ENCODE results near the gene ZNF521. TPM values are rescaled to one million over a fixed set of nuclear protein-coding genes. Genes with fewer than 3 reads are reported as not detected.
"Not testable (repeated sequence)": the region's sequence is repeated elsewhere in the genome, so short reads cannot be mapped to it uniquely, and the experiment has no call there.

The ZNF521 gene
- total RNA-seq, 1 experiment from 2014 or later, result not detected

GRCh38 chr18:25044694-25045093, 307.3 kb downstream of the ZNF521 start:
- DNase-seq (ENCODE audit: low read depth), result no peak
- in situ Hi-C loops (cut with HindIII; ENCODE audit: low pct_unique_long_range_greater_than_20kb, low sequenced_read_pairs), result no loop called here

DNA sequence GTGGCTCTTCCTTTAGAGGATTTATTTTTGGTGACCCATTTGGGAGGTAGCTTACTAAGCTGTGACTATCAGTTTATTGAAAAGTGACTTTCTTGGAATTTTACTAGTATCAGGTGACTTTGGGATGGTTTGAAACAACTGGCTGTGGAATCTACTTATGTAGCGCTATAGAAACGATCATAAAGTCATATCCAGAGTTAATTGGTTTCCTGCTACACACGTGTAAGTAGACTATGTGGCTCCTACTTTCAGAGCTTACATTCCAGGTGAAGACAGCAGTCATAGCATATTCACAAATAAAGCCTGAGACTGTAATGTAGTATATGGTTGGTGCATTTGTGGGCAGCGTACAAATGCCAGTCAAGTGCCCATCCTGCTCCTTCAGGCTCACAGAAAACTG, 308.9 kb downstream of the ZNF521 start:
- in situ Hi-C loops (cut with HindIII; ENCODE audit: low pct_unique_long_range_greater_than_20kb, low sequenced_read_pairs), result no loop called here

GRCh38 chr18:25042641-25043051, 309.3 kb downstream of the ZNF521 start:
- no peak for DNase-seq (ENCODE audit: low read depth)
- in situ Hi-C loops (cut with HindIII; ENCODE audit: low pct_unique_long_range_greater_than_20kb, low sequenced_read_pairs), result no loop called here

More for the DNA sequence above, 308.9 kb downstream of the ZNF521 start:
- no peak for DNase-seq (ENCODE audit: low read depth)

DNA sequence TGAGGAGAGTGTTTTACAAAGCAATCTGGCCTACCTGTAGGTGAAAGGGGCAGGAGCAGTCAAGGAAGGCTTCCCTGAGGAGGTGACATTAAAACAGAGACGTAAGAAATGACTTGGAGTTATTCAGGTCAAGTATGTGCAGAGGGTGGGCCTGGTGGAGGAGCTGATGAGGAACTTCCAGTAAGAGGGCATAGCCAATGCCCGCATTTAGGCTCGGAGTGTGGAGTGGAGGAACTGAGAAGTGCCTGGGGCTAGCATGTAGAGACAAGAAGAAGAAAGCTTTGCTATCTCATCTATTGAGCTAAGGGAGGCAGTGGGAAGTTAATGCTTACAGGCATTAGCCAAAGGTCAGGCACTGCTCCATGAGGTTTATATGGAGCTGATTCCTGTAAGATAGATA, 312.2 kb downstream of the ZNF521 start:
- no peak for DNase-seq (ENCODE audit: low read depth)
- in situ Hi-C loops (cut with HindIII; ENCODE audit: low pct_unique_long_range_greater_than_20kb, low sequenced_read_pairs), result no loop called here

GRCh38 chr18:25038261-25038660, 313.7 kb downstream of the ZNF521 start:
- no peak for DNase-seq (ENCODE audit: low read depth)
- in situ Hi-C loops (cut with HindIII; ENCODE audit: low pct_unique_long_range_greater_than_20kb, low sequenced_read_pairs), result no loop called here

DNA sequence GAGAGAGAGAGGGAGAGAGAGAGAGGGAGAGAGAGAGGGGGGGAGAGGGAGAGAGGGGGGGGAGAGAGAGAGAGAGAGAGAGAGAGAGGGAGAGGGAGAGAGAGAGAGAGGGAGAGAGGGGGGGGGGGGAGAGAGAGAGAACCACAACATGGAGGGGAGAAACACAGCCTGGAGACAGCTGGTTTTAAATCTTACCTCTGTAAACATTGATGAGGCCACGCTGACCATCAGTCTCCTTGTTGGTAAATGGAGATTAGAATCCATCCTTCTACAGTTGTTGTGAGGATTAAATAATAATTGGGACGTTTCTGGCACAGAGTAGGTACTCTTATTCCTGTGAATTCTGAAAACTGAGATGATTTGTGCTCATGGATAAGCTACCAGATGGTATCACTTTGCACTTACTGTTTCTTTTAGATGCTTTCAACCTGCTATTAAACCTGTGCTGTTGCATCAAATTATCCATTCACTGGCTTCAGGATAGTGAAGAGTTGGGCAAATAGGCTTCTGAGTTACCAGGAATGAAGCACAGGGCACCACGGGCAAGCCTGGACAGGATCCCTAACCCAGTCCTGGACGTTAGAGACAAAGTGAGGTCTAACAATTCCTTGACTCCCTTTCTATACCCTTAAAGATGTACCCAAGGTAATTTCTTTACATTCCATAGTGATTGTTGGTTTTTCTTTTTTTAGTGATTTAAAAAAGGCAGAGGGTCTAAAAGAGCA, 318.1 kb downstream of the ZNF521 start:
- DNase-seq (ENCODE audit: low read depth), result no peak

DNA sequence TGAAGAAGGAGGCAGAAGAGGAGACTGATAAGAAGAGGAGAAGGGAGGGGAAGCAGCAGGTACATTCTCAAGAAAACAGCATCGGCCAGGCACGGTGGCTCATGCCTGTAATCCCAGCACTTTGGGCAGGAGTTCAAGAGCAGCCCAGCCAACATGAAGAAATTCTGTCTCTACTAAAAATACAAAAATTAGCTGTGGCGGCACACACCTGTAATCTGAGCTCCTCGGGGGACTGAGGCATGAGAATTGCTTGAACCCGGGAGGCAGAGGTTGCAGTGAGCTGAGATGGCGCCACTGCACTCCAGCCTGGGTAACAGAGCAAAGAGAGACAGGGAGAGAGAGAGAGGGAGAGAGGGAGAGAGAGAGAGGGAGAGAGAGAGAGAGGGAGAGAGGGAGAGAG, 318.8 kb downstream of the ZNF521 start:
- in situ Hi-C loops (cut with HindIII; ENCODE audit: low pct_unique_long_range_greater_than_20kb, low sequenced_read_pairs); DNase-seq (ENCODE audit: low read depth): not testable (repeated sequence)

More for the DNA sequence above, 318.1 kb downstream of the ZNF521 start:
- in situ Hi-C loops (cut with HindIII; ENCODE audit: low pct_unique_long_range_greater_than_20kb, low sequenced_read_pairs), result no loop called here

DNA sequence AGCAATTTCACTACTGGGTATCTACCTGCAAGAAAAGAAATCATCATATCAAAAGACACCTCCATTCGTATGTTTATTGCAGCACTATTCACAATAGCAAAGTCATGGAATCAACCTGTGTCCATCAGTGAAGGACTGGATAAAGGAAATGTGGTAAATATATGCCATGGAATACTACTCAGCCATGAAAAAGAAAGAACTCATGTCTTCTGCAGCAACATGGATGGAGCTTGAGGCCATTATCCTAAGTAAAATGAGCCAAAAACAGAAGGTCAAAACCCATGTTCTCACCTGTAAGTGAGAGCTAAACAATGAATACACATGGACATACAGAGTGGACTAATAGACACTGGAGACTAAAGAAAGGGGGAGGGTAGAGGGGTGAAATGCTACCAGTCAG, 322.2 kb downstream of the ZNF521 start:
- DNase-seq (ENCODE audit: low read depth), result no peak
- in situ Hi-C loops (cut with HindIII; ENCODE audit: low pct_unique_long_range_greater_than_20kb, low sequenced_read_pairs), result no loop called here

DNA sequence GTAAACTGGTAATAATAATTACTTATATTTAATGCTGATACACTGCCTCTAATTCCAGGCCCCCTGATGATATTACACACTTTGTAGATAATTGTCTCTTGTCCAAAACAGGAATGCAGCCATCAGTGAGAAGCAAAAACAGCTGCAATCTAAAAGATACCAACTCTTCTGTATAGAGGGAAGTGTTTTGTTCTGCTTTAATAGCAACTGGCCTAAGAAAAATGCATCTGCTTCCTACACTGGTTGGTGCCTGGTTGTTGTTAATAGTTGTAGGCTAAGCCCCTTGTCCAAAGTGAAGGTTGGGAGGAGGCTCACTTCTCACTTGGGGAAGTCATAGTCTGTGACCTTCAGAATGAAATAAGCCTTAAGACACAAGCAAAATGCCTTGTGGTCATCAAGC, 332.0 kb downstream of the ZNF521 start:
- in situ Hi-C loops (cut with HindIII; ENCODE audit: low pct_unique_long_range_greater_than_20kb, low sequenced_read_pairs), result no loop called here

DNA sequence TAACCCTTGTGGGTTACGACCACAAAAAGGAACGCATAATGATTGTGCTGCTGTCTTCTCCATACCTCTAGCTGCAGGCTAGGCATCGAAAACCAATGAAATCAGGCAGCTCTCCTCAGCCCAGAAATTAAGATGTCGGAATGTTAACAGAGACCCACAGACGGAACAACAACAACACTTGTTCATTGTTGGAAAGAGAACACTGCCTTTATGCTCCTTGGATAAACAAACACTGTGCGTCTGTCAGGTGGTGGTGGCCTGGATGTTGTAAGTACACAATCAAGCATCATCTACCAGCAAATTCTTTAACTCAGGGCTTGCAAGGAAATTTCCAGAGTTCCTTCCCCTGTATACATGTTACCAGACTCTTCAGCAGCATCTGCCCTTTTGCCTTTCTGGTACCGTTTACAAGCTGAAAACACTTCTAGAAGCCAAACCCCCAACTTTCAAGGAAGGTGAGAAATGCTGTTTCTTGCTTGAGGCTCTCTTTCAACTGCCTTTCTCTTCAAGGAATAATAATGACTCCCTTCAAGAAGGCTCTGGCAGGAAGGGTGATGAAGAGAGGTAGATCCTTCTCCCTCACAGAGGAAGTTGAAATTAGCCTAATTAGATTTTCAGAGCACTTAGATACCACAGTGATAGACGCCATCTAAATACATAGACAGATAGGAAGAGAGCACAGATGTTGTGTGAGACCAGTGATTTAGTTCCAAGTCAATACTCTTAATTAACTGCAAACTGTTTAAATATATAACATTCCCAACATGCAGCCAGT, 332.7 kb downstream of the ZNF521 start:
- in situ Hi-C loops (cut with HindIII; ENCODE audit: low pct_unique_long_range_greater_than_20kb, low sequenced_read_pairs), result no loop called here
- no peak for DNase-seq (ENCODE audit: low read depth)

More for the DNA sequence above, 332.0 kb downstream of the ZNF521 start:
- no peak for DNase-seq (ENCODE audit: low read depth)

GRCh38 chr18:25016666-25017065, 335.3 kb downstream of the ZNF521 start:
- DNase-seq (ENCODE audit: low read depth), result no peak
- in situ Hi-C loops (cut with HindIII; ENCODE audit: low pct_unique_long_range_greater_than_20kb, low sequenced_read_pairs), result no loop called here

- no peak for DNase-seq (ENCODE audit: low read depth)
- in situ Hi-C loops (cut with HindIII; ENCODE audit: low pct_unique_long_range_greater_than_20kb, low sequenced_read_pairs), result no loop called here
Observed at GRCh38 chr18:25016181-25016580, 335.8 kb downstream of the ZNF521 start.

Data from Caki2 (cell line).